ENCODE data around the gene EXTL1.

DNA sequence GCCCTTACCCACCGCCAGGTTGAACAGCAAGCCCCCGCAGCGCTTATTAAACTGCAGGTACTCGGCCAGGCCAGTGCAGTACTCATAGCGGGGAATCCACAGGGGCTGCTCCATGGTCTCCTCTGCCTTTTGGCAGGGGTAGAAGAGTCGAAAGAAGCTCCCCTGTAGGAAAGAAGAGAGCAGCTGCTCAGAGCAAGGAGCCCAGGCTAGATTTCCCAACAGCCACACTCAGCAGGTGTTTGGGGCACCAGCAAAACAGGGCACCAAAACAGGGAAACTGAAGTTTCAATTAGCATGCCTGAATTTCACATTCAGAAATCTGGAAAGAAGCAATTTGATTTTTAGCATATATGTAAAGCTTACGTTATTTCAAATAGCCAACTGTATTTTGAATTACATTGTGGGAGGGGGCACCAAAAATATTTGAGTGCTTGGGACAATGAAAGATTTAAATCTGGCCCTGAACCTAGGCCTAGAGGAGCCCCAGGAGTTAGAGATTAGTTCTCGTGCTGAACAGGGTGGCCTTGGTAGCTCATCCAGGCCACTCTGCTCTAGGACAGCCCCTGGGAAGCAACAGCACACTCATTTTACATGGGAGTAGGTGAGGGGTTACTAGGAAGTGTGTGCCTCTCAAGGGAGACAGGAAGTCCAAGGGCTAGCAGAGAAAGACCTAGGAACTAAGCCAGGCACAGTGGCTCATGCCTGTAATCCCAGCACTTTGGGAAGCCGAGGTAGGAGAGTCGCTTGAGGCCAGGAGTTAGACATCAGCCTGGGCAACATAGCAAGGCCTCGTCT, 31.9 kb upstream of the EXTL1 start:
- TF ChIP-seq TEAD4 (IDR thresholded peaks at IDR 0.05; ENCODE audit: borderline replicate concordance, insufficient read depth) (no peak), CTCF (IDR thresholded peaks at IDR 0.05) (no peak), SIN3A (IDR thresholded peaks at IDR 0.05; ENCODE audit: borderline replicate concordance, low read depth, low read length) (no peak)

Data from SK-N-SH (cell line).